ENCODE results near the gene OPRL1.

DNA sequence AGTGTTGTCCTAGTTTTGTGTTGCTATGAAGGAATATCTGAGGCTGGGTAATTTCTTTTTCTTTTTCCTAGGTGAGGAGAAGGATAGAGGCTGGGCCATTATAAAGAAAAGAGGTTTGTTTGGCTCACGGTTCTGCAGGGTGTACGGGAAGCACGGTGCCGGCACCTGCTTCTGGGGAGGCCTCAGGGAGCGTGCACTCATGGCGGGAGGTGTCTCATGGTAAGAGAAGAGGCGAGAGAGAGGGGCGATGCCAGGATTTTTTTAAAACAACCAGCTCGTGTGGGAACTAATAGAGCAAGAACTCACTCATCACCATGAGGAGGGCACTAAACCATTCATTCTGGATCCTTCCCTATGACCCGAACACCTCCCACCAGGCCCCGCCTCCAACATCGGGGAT is 41.7 kb downstream of the OPRL1 start:
- TF ChIP-seq CTCF (IDR thresholded peaks at IDR 0.05) (no peak), POLR2AphosphoS5 (IDR thresholded peaks at IDR 0.05; ENCODE audit: low read depth, low read length) (no peak), REST (IDR thresholded peaks at IDR 0.05; ENCODE audit: insufficient read depth in 1 of 2, low read depth in 2 of 2, low read length in 1 of 2) (no peak)

Data from Panc1 (cell line).